GM19035 (cell line): ENCODE results near the gene ZKSCAN8.
A peak's percentile ranks its signal among the peaks of the same experiment; 100 is the strongest.
"Not testable (repeated sequence)": the region's sequence is repeated elsewhere in the genome, so short reads cannot be mapped to it uniquely, and the experiment has no call there.

Experiments used
- ATAC-seq: cut with Tn5 transposase; IDR thresholded peaks from one replicate; pipeline ENCODE4 v1.9.1; 2021; ENCODE audit not compliant: unreplicated experiment

ZKSCAN8 gene

DNA sequence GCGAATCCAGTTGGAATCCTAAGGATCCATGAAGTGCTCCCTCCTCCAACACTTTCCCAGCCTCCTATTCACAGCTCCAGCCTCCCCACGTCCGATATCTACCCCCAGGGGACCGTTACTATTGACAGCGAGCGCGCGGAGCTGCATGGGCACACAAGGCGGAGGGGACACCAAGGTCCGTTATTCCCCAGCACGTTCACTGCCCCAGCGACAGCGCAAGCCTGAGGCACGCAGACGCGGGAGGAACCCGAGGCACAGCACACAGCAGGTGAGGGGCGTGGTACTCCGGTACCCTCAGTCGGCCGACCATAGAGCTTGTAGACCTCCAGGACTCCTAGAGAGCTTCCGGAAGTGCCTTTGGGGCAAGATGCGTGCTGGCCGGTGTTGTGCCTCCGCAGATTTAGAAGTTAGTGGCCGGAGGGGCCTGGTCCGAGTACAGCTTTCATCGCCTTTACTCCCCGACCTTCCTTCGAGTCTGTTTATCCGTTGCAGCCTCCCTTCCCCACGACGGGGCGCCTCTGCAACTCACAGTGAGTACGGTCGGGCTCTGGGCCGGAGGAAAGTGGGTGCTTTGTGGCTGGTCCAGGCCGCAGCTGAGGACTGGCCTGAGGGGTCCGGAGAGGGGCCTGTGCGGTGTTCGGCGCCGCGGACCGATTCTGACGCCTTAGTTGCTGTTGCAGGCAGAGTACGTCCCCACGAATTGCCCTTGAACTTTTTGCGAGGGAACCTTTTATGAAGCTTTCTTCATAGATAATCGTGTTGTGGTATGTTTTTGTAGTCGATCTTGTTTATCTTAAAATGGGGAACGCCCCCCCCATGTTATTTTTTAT is at the start of gene ZKSCAN8:
TSS of gene ZKSCAN8 (plus strand) at position 384 of the 830 bp plus-strand sequence. CDS start 6,525 bp downstream, outside the sequence.
- ATAC-seq = peak; percentile 83

GRCh38 chr6:28102222-28102621 is 39.5 kb upstream of the ZKSCAN8 start:
- ATAC-seq = not testable (repeated sequence)

GRCh38 chr6:28102699-28103098 is 39.0 kb upstream of the ZKSCAN8 start:
- not testable (repeated sequence) for ATAC-seq

DNA sequence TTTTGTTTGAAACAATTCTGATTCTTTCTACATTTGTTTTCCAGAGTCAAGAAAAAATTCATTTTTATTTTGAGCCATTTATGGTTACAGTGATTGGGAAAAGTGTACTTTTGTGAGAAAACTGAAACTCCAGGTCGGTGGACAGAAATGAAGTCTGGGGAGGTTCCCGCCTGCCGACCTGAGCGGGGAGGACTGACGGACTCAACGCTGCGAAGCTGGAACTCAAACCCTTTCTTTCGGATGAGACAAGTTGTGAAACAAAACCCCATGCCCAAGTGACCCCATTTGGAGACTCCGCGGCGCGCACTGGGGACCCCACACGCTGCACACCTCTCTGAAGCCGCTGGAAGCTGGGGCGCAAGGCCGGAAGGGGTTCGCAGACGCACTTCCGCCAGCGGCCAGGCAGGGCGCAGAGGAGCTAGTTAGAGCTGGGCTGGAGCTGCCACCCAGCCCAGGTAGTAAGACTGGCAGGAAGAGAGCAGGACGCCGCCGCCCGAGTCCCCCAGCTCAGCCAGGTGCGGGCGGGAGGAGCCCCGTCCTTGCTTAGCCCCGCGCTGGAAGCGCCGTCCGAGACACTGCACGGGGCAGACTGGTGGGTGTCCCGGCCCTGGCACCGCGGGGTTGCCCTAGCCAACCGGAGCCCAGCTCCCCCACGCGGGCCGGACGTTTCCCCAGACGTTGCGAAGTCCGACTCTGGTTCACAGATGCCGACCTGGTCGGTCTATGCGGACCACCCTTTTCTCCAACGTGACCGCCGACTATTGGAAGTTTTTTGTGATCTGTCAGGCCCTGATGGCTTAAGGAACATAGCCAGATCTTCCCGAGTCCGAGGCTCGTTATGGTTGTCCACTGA is 37.1 kb upstream of the ZKSCAN8 start:
- ATAC-seq = peak; percentile 98

DNA sequence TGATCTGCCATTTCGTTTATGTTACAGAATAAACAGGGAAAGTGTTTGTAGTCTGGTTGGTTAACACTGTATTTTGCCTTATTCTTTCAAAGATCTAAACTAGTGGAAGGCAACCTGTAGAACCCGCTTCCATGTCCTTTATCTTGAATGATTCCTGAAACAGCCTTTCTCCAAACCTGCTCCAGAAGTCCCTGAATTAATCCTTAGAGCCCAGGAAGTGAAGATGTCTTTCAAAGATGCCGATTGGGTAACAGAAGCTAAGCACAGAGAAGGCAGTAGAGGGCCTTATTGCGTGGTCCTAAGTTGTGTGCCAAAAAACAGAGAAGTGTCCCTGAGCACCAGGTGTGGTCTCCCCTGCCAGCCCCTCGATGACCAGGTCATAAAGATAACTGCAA is 36.4 kb upstream of the ZKSCAN8 start:
- ATAC-seq = peak; percentile 27

- no peak for ATAC-seq
These were observed 34.2 kb upstream of the ZKSCAN8 start for GRCh38 chr6:28107506-28107905.

DNA sequence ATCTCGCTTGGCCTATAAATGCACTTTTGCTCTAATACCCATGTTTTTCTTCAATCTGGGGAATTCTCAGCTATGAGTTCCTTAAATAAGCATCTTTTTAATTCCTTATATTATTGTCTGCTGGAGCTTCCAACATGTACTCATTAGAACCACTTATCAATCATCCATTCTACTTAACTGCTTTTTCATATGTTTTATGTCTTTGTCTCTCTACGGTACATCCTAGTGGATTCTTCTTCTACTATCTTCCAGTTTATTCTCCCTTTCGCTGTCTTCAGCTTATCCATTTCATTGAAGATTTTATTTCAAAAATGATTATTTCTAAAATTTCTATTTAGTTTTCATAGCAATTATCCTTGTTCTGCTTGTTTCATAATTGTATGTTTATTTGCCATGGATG is 29.7 kb upstream of the ZKSCAN8 start:
- no peak for ATAC-seq

GRCh38 chr6:28115799-28116198 is 25.9 kb upstream of the ZKSCAN8 start:
- no peak for ATAC-seq

GRCh38 chr6:28117386-28118050 is 24.2 kb upstream of the ZKSCAN8 start:
- no peak for ATAC-seq

DNA sequence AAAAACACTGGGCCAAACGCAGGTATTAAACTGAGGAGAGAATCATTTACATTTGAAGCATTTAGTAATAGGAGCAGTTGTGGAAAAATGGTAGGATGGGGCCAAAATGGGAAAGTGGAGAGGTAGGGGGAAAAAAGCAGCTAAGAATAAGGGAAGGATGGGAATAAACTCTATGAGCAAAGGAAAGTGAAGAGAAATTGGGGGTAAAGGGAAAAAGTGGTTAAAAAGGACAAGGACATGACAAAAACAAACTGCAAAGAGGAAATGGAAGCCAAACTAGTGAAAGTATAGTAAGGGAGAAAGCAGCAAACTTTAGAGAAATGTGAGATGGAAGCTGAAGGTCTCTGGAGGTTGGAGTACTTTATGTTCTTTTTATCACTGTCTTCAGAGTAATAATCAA is 23.5 kb upstream of the ZKSCAN8 start:
- no peak for ATAC-seq

- no peak for ATAC-seq
These were observed 19.8 kb upstream of the ZKSCAN8 start for GRCh38 chr6:28121876-28122275.

GRCh38 chr6:28122283-28122682 is 19.4 kb upstream of the ZKSCAN8 start:
- not testable (repeated sequence) for ATAC-seq

DNA sequence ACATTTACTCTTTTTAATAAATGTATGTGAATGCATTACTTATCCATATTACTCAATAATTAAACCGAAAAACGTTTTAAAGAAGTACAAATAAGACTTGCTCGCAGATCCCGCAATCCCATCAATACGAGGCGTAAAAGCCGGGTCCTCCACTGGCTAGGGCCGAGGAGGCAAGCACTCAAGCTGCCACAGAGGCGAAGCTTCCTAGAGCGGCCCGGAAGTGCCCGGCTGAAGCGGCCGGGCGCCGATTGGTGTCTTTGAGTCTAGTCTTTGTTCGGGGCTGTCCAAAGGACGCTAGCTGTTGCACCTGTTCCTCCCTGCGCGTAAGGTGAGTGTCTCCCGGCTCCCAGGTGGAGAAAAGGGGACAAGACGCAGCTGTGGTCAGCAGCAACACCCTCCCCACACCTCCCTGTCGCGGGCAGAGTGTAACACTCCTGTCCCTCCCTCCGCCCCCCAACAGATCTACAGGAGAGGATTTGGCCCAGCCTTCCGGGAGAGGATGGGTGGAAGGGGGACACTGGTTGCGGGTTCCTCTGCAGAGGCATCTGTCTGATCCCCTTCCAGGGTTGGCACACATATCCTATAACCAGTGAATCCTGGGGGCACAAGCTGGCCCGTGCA is 17.2 kb upstream of the ZKSCAN8 start, which contains the start of gene ZSCAN16:
TSS of gene ZSCAN16 (plus strand) at position 260 of the 621 bp plus-strand sequence. CDS start 835 bp downstream, outside the sequence.
- peak; percentile 98 for ATAC-seq

DNA sequence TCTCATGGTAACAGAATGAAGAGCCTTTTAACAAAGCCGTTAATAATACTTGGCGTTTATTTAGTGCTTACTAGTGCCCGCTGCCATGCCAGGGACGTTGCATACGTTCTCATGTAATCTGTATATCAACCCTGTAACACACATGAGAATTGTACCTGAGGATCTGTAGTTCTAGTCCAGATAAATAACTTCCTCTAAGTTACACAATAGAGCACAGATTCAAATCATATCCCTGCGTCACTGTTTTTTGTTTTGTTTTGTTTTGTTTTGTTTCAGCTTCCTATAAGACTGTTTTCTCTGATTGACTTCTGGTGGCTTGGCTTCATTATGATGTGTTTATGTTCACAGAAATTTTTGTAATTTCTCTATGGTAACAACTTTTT is 16.7 kb upstream of the ZKSCAN8 start:
- peak; percentile 6 for ATAC-seq

- ATAC-seq = no peak
These were observed 16.3 kb upstream of the ZKSCAN8 start for GRCh38 chr6:28125401-28125800.

DNA sequence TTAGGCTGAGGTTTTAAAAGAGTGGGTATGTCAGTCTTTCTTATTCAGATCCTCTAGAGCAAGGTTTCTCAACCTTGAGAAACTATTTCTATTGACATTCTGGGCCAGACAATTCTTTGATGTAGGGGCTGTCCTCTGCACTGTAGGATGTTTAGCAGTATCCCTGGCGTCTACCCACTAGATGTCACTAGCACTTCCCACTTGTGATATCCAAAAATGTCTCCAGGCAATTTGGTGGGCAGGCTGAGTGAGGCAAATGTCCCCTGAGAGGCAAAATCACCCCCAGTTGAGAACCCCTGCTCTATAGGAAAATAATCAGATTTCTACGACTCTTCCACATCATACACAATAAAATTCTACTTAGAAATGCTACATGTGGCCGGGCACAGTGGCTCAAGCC is 7.7 kb upstream of the ZKSCAN8 start:
- no peak for ATAC-seq

GRCh38 chr6:28134716-28135115 is 7.0 kb upstream of the ZKSCAN8 start:
- ATAC-seq = no peak

DNA sequence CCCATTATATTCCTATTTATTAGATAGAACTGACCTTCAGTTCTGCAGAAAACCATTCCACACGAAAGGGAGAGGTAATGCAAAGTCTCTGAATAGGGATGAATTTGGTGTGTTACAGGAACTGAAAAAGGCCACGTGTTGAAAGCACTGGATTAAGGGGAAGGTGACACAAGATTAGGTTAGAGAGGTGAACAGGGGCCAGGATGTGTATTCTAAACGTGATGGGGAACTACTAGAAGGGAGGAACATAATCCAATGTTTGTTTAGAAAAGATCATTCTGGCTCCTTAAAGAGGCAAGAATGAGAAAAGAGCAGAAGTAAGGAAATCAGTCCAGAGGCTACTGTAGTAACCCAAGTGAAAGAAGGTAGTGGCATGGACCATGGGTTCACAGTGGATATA is 6.3 kb upstream of the ZKSCAN8 start:
- no peak for ATAC-seq

DNA sequence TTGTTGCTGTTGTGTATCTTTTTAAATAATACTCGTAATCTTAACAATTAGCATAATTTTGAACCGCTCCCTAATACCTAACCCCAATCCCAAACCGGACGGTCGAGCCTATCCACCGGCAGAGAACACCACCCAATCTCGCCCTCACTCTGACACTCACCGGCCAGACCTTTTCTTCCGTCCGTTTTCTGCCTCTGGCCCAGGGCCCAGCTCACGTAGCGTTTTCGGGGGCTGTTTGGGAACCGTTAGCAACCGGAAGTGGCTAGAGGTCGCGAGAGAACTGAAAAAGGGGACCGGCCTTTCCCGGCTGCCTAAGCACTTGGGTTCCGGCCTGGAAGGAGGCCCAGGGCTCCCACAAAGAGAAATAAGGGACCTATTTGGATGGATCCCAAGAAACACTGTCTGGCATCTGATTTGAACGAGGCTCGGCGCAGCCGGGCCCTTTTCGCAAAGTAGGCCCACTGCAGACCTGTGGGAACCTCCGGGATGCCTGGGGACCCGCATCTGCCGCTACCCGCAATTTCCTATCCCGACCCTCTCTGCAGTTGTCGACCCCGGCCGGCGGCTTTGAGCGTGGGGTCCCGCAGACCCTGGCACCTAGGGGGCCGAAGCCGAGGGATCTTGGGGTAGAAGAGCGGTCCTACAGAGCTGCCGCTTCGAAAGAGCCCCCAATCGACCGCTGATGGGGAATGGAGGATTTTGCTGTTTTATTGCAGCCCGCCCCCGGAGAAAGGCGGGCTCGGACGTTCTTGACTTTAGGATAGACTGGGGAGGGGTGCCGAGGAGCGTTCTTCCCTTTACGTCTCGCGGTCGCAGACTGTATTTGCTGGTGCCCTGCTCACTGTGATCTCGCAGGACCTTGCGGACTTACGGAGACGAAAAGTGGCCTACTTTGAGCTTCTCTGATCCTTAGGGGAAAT is 4.8 kb upstream of the ZKSCAN8 start:
- ATAC-seq = peak; percentile 69

DNA sequence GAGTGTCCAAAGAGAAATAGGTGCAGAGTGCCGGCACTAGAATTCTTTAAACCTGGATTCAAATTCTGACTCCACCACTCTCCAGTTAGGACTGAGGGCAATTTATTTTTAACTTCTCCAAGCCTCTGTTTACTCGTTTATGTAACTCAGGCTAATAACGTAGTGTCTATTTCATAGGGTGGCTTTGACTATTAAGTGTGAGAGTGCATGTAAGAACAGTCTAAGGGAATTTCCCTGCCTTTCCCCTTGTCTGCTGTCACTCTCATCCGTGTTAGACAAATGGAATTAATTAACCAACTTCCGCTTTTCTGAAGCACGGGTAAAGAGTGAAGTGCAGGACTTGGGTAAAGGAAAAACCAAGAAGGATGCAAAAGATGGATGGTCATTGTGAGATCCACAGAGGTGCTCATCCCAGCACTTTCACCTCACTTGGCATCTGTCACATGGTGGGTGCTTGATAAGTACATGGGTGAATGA is 4.1 kb upstream of the ZKSCAN8 start:
- ATAC-seq = peak; percentile 29
